H4 (cell line): ENCODE data around the gene SPSB1. TPM values are rescaled to one million over a fixed set of nuclear protein-coding genes. Genes with fewer than 3 reads are reported as not detected.
"Not testable (repeated sequence)": the region's sequence is repeated elsewhere in the genome, so short reads cannot be mapped to it uniquely, and the experiment has no call there.

Source experiments
- DNase-seq: peaks from one replicate; pipeline ENCODE4 v3.0.0-alpha.2; 2015; ENCODE audit warnings: low spot score
- total RNA-seq: library from RNA; depleted of rRNA; stranded (reverse); fragments of >200 nt; shearing (Covaris generic); gene quantifications from 2 replicates; pipeline ENCODE4 v1.2.3, GENCODE V29; 2014

The SPSB1 gene
- total RNA-seq, 1 experiment from 2014 or later, result 12.2 TPM

- no peak for DNase-seq
These were observed 74.5 kb downstream of the SPSB1 start for GRCh38 chr1:9366943-9367780.

GRCh38 chr1:9367806-9368205 lies 75.1 kb downstream of the SPSB1 start:
- DNase-seq, result no peak

GRCh38 chr1:9368356-9368755 lies 75.7 kb downstream of the SPSB1 start:
- no peak for DNase-seq

GRCh38 chr1:9369964-9370788 lies 77.5 kb downstream of the SPSB1 start:
- DNase-seq, result no peak

DNA sequence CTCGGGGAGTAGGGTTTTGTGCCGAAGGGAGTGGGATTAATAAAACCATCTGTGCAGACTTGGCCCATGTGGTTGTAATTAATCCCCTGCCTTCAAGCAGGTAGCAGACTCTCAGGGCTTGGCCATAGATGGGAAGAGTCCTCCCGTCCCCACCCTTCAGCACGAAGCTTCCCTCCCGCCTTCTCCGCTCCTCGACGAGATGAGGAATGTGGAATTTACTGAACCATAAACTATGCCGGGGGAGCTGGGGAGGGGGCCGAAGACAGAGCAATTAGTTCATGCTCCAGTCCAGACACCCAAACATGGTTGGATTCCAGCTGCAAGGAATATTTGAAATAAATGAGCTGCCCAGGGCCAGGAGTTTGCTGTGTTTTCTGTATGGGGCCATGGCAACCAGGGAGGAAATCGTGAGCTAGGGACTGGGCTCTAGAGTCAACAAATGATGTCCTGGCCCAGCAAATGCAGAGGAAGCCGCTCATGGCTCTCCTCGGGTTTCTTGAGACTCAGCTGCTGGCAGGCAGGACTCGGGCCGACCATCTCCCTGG lies 78.8 kb downstream of the SPSB1 start:
- DNase-seq, result no peak

GRCh38 chr1:9371951-9372350 lies 79.3 kb downstream of the SPSB1 start:
- no peak for DNase-seq

- no peak for DNase-seq
These were observed 80.9 kb downstream of the SPSB1 start for GRCh38 chr1:9373619-9374018.

DNA sequence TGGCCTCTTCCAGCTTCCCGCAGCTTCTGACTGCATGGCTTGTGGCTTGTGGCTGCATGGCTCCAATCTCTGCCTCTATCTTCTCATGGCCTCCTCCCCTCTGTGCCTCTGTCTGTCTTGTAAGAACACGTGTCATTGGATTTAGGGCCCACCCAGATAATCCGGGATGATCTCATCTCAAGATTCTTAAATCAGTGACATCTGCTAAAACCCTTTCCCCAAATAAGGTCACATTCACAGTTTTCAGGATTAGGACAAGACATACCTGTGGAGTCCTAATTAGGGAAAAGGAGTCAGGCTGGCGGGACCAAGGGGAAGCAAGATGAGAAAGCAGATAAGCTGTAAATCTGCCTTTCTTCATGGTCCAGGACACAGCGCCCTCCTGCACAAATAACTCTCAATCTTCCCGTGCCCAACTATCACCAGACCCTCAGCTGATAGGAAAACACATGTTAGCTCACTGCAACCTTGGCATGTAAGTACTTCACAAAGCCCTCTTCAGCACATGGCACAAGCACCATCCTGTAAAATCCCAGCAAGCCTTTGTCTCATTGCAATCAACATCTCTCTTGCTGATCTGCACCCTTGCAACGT lies 82.2 kb downstream of the SPSB1 start:
- no peak for DNase-seq

DNA sequence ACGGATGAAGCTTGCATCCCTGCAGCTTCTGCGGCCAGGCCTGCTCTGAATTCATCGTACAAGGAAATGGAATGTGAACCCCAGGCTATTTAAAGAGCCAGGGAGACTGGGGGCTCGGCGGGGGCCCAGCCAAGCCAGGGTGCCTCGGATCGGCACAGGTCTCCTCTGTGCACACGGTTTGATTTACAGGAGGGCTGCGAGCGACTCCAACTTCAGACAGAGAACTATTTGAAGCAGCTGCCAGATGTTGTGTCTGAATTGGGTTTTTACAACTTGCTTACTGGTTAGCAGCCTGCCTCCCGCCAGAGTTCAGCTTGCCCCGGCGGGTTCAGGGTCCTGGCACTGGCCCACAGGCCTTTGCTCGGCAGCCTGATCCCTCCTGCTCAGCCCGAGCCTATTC lies 83.2 kb downstream of the SPSB1 start:
- DNase-seq, result no peak

- DNase-seq, result no peak
These were observed 83.7 kb downstream of the SPSB1 start for GRCh38 chr1:9376430-9376829.

- no peak for DNase-seq
These were observed 84.2 kb downstream of the SPSB1 start for GRCh38 chr1:9376886-9377333.

GRCh38 chr1:9378801-9379200 lies 86.1 kb downstream of the SPSB1 start:
- DNase-seq, result no peak

GRCh38 chr1:9380711-9381110 lies 88.0 kb downstream of the SPSB1 start:
- DNase-seq, result no peak

GRCh38 chr1:9382643-9383491 lies 90.2 kb downstream of the SPSB1 start:
- DNase-seq, result no peak

DNA sequence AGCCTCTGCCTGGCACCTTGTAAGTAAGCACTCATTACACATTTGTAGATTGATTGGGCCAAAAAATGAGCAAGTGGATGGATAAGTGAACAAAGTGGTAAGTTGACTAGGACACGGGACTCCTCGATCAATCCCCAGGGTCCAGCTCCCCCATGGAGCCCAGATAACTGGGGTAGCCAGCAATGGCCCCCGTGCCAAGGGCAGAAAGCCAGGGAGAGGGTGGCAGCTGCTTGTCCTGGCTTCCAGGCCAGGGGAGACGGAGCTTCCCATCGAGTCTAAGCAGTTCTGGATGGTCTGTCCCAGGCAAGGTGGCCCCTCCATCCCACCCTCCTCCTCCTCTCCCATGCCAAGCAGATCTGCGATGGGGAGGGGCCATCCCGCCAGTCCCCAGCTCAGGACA lies 91.4 kb downstream of the SPSB1 start:
- no peak for DNase-seq

- DNase-seq, result no peak
These were observed 92.1 kb downstream of the SPSB1 start for GRCh38 chr1:9384751-9385245.

DNA sequence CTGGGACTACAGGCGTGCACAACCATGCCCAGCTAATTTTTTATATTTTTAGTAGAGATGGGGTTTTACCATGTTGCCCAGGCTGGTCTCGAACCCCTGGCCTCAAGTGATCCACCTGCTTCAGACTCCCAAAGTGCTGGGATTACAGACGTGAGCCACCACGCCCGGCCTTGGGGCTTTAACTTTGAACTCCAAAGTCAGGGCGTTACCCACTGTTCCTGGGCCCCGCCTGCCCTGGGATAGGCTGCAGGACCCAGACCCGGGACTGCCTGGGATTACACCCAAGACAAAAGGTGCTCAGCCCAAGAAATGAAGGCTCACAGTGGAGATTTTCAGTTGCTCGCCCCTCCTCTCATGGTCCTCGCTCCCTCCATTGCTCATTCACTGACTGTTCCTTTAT lies 92.7 kb downstream of the SPSB1 start:
- DNase-seq, result not testable (repeated sequence)

- no peak for DNase-seq
These were observed 93.3 kb downstream of the SPSB1 start for GRCh38 chr1:9385801-9386573.

DNA sequence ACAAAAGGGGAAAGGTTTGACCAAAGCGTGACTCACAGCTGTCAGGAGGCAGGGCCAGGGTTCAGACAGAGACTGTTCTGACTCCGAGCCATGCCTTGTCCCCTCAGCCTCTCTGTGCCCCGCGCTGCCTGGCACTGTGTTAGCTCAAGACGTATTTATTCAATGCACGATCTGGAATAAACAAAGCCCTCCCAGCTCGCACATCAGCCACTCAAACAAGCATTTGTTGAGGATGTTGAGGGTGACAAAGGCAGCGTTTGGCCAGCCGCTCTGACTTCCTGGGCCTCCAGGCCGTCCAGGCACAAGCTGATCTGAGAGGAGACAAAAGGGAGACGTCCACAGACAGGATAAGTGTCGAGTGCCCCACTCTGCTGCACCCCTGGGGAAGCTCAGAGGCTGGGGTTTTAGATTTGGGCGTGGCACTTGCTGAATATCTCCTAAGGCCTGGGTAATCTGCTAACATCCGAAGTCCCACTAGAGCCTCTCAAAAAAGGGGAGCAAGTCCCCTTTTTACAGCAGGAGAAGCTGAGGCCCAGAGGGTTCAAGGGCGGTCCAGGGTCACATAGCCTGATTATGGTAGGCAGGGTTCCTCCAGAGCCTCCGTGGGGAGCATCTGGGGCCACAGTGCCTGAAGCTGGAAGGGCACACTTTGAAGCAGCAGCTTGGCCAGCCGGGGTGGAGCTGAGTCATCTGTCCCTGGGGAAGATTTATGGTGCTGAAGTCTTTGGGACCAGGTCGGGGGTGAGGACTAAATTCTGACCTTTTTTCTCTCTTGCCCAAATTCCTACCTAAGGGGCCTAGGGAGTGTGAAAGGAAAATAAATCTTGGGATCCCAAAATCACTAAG lies 95.9 kb downstream of the SPSB1 start:
- DNase-seq, result peak; percentile 33
